ENCODE measurements around the gene TSHZ1. TPM values are rescaled to one million over a fixed set of nuclear protein-coding genes. Genes with fewer than 3 reads are reported as not detected.

The TSHZ1 gene
- total RNA-seq, 1 donor: 10.5 TPM

- Histone ChIP-seq H3K79me2 (ENCODE audit: insufficient read depth, low read length) (no peaks in the 10 kb centered on the region), H3K27ac (ENCODE audit: low read depth, low read length) (no peak overlapping the region), H2AFZ (ENCODE audit: low read length) (no peak overlapping the region), H3K27me3 (ENCODE audit: insufficient read depth, low read length) (no peaks in the 10 kb centered on the region), H3K36me3 (ENCODE audit: insufficient read depth, low read length) (no peaks in the 10 kb centered on the region), H4K20me1 (ENCODE audit: insufficient read depth, low read length) (no peaks in the 10 kb centered on the region), H3K4me3 (ENCODE audit: insufficient read depth, low read length) (no peak overlapping the region), H3K4me1 (ENCODE audit: insufficient read depth, low read length) (no peaks in the 10 kb centered on the region), H3K4me2 (ENCODE audit: insufficient read depth, low read length) (no peak overlapping the region), H3K9me3 (ENCODE audit: low read depth, low read length) (no peaks in the 10 kb centered on the region)
- no peak for DNase-seq (ENCODE audit: insufficient read length, low spot score, missing footprints)
- TF ChIP-seq CTCF (IDR thresholded peaks at IDR 0.05; ENCODE audit: extremely low read depth, low read depth, low read length): no peak
Measured at GRCh38 chr18:75316826-75317225, 106.2 kb downstream of the TSHZ1 start.

- no peaks in the 10 kb centered on the region for H3K4me1 ChIP-seq (ENCODE audit: insufficient read depth, low read length)
- no peaks in the 10 kb centered on the region for H4K20me1 ChIP-seq (ENCODE audit: insufficient read depth, low read length)
- no peaks in the 10 kb centered on the region for H3K36me3 ChIP-seq (ENCODE audit: insufficient read depth, low read length)
- H3K27me3 ChIP-seq (ENCODE audit: insufficient read depth, low read length): no peaks in the 10 kb centered on the region
- H3K4me2 ChIP-seq (ENCODE audit: insufficient read depth, low read length): no peak overlapping the region
- H2AFZ ChIP-seq (ENCODE audit: low read length): no peak overlapping the region
- no peaks in the 10 kb centered on the region for H3K79me2 ChIP-seq (ENCODE audit: insufficient read depth, low read length)
- H3K27ac ChIP-seq (ENCODE audit: low read depth, low read length): no peak overlapping the region
- no peaks in the 10 kb centered on the region for H3K9me3 ChIP-seq (ENCODE audit: low read depth, low read length)
- DNase-seq (ENCODE audit: insufficient read length, low spot score, missing footprints): no peak
- no peak for TF ChIP-seq CTCF (IDR thresholded peaks at IDR 0.05; ENCODE audit: extremely low read depth, low read depth, low read length)
- no peak overlapping the region for H3K4me3 ChIP-seq (ENCODE audit: insufficient read depth, low read length)
Measured at GRCh38 chr18:75317300-75317699, 106.7 kb downstream of the TSHZ1 start.

GRCh38 chr18:75317703-75318102 is 107.1 kb downstream of the TSHZ1 start:
- no peak overlapping the region for H3K4me3 ChIP-seq (ENCODE audit: insufficient read depth, low read length)
- TF ChIP-seq CTCF (IDR thresholded peaks at IDR 0.05; ENCODE audit: extremely low read depth, low read depth, low read length): no peak
- no peaks in the 10 kb centered on the region for H3K9me3 ChIP-seq (ENCODE audit: low read depth, low read length)
- no peaks in the 10 kb centered on the region for H3K79me2 ChIP-seq (ENCODE audit: insufficient read depth, low read length)
- no peaks in the 10 kb centered on the region for H3K4me1 ChIP-seq (ENCODE audit: insufficient read depth, low read length)
- H3K27me3 ChIP-seq (ENCODE audit: insufficient read depth, low read length): no peaks in the 10 kb centered on the region
- H3K27ac ChIP-seq (ENCODE audit: low read depth, low read length): no peak overlapping the region
- H3K4me2 ChIP-seq (ENCODE audit: insufficient read depth, low read length): no peak overlapping the region
- no peak overlapping the region for H2AFZ ChIP-seq (ENCODE audit: low read length)
- no peak for DNase-seq (ENCODE audit: insufficient read length, low spot score, missing footprints)
- no peaks in the 10 kb centered on the region for H4K20me1 ChIP-seq (ENCODE audit: insufficient read depth, low read length)
- H3K36me3 ChIP-seq (ENCODE audit: insufficient read depth, low read length): no peaks in the 10 kb centered on the region

- no peak overlapping the region for H2AFZ ChIP-seq (ENCODE audit: low read length)
- no peak overlapping the region for H3K27ac ChIP-seq (ENCODE audit: low read depth, low read length)
- DNase-seq (ENCODE audit: insufficient read length, low spot score, missing footprints): no peak
- H3K27me3 ChIP-seq (ENCODE audit: insufficient read depth, low read length): no peaks in the 10 kb centered on the region
- H3K9me3 ChIP-seq (ENCODE audit: low read depth, low read length): no peaks in the 10 kb centered on the region
- H3K4me1 ChIP-seq (ENCODE audit: insufficient read depth, low read length): no peaks in the 10 kb centered on the region
- no peaks in the 10 kb centered on the region for H3K36me3 ChIP-seq (ENCODE audit: insufficient read depth, low read length)
- H3K79me2 ChIP-seq (ENCODE audit: insufficient read depth, low read length): no peaks in the 10 kb centered on the region
- H4K20me1 ChIP-seq (ENCODE audit: insufficient read depth, low read length): no peaks in the 10 kb centered on the region
- H3K4me3 ChIP-seq (ENCODE audit: insufficient read depth, low read length): no peak overlapping the region
- no peak for TF ChIP-seq CTCF (IDR thresholded peaks at IDR 0.05; ENCODE audit: extremely low read depth, low read depth, low read length)
- no peak overlapping the region for H3K4me2 ChIP-seq (ENCODE audit: insufficient read depth, low read length)
Measured at GRCh38 chr18:75319905-75320304, 109.3 kb downstream of the TSHZ1 start.
